NB4 (cell line): ENCODE data around the gene YES1.

ENCODE experiments used
- DNase-seq: peaks from one replicate; pipeline ENCODE4 v3.0.0; 2010; ENCODE audit warnings: low read depth
- H3K4me3 ChIP-seq: one replicate; pipeline ENCODE4 v1.5.1; 2011; ENCODE audit warnings: mild to moderate bottlenecking, low read depth, low read length, moderate library complexity
- MAX ChIP-seq: IDR thresholded peaks from 2 replicates; pipeline ENCODE4 v1.6.1; 2011; ENCODE audit warnings: low read depth, low read length
- MYC ChIP-seq: IDR thresholded peaks from 2 replicates; pipeline ENCODE4 v1.6.1; 2011; ENCODE audit warnings: low read depth, low read length
- POLR2A ChIP-seq: IDR thresholded peaks from 2 replicates; pipeline ENCODE4 v1.6.1; 2011; ENCODE audit warnings: mild to moderate bottlenecking; ENCODE audit not compliant: insufficient read length; ENCODE audit errors: extremely low read depth
- TF ChIP-seq, protein P1 (sequence below): IDR thresholded peaks from one replicate; pipeline ENCODE4 v1.5.1; 2012; ENCODE audit warnings: low read depth, low read length

YES1 gene

GRCh38 chr18:681985-682384, 130.1 kb downstream of the YES1 start:
- TF ChIP-seq POLR2A (no peak), MYC (no peak), MAX (no peak)
- TF ChIP-seq, protein P1, sequence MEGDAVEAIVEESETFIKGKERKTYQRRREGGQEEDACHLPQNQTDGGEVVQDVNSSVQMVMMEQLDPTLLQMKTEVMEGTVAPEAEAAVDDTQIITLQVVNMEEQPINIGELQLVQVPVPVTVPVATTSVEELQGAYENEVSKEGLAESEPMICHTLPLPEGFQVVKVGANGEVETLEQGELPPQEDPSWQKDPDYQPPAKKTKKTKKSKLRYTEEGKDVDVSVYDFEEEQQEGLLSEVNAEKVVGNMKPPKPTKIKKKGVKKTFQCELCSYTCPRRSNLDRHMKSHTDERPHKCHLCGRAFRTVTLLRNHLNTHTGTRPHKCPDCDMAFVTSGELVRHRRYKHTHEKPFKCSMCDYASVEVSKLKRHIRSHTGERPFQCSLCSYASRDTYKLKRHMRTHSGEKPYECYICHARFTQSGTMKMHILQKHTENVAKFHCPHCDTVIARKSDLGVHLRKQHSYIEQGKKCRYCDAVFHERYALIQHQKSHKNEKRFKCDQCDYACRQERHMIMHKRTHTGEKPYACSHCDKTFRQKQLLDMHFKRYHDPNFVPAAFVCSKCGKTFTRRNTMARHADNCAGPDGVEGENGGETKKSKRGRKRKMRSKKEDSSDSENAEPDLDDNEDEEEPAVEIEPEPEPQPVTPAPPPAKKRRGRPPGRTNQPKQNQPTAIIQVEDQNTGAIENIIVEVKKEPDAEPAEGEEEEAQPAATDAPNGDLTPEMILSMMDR, result no peak
- no peak for DNase-seq
- no peak overlapping the region for H3K4me3 ChIP-seq

DNA sequence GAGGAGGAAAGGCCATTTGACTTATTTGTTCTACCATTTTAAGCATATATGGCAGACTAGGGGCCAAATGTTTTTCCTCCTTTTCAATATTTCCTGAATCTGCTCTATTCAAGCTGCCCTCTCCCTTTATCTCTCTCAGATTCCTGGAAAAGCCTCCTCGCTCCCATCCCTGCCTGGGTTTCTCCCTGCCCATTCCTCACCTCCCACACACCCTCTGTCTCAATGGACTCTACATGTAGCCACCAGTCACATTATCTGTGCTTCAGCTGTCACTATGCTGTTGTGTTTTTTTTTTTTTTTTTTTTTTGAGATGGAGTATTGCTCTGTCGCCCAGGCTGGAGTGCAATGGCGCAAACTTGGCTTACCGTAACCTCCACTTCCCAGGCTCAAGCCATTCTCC, 131.7 kb downstream of the YES1 start:
- no peak for DNase-seq
- H3K4me3 ChIP-seq, result no peak overlapping the region
- TF ChIP-seq MYC, result no peak
- no peak for TF ChIP-seq POLR2A
- TF ChIP-seq MAX, result no peak
- TF ChIP-seq, protein P1, result no peak

DNA sequence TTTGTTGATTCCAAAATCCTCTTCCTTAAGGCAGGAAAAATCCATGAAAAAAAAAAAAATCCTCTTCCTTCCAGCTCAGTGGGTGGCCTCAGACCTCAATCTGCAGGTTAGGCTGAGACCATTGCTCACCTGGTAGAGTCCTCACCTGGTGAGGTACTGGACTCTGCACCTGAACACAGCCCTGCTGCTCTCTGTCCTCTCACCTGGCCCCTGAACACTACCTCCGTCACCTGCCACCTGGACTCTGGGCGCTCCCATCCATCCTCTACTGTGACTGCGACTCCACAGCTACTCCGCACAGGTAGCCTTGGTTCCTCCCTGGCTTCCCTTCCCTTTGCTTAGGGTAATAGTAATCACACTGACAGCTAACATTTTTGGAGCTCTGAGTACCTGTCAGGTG, 132.5 kb downstream of the YES1 start:
- DNase-seq, result no peak
- TF ChIP-seq POLR2A, result no peak
- TF ChIP-seq, protein P1, result no peak
- no peak for TF ChIP-seq MYC
- no peak for TF ChIP-seq MAX
- no peak overlapping the region for H3K4me3 ChIP-seq

- TF ChIP-seq, protein P1, result no peak
- TF ChIP-seq MYC (no peak), POLR2A (no peak), MAX (no peak)
- DNase-seq, result no peak
Measured at GRCh38 chr18:678482-679182, 133.4 kb downstream of the YES1 start.

DNA sequence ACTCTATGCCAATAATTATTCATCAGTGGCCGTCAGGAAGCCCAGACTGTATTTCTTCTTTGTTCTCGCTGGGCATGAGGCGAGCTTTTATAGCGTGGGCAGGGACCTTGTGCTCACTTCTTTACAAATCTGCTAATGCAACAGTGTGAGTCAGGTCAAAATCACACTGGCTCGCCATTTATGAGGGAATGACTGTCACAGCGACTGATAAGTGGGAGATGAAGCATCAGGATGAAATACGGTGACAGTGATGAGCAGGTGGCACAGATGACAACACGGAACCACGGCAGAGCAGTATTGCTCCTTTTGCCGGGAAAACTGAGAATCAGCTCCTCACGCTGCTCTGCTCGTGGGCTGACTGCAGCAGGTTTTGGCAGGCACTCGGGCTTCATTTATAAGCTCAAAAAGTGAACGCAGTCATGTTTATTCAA, 134.1 kb downstream of the YES1 start:
- DNase-seq, result no peak
- no peak for TF ChIP-seq MYC
- no peak for TF ChIP-seq MAX
- TF ChIP-seq, protein P1, result no peak
- no peak for TF ChIP-seq POLR2A
- no peak overlapping the region for H3K4me3 ChIP-seq

More at GRCh38 chr18:678482-679182, 133.4 kb downstream of the YES1 start:
- H3K4me3 ChIP-seq, result no peak overlapping the region
